H4 (cell line): ENCODE data around the gene ASL. TPM values are rescaled to one million over a fixed set of nuclear protein-coding genes. Genes with fewer than 3 reads are reported as not detected.
"Not testable (repeated sequence)": the region's sequence is repeated elsewhere in the genome, so short reads cannot be mapped to it uniquely, and the experiment has no call there.

ENCODE experiments used
- DNase-seq: peaks from one replicate; pipeline ENCODE4 v3.0.0-alpha.2; 2015; ENCODE audit warnings: low spot score
- total RNA-seq: library from RNA; depleted of rRNA; stranded (reverse); fragments of >200 nt; shearing (Covaris generic); gene quantifications from 2 replicates; pipeline ENCODE4 v1.2.3, GENCODE V29; 2014; rRNA removed

ASL gene
- total RNA-seq, 1 experiment from 2014 or later: 48.8 TPM

DNA sequence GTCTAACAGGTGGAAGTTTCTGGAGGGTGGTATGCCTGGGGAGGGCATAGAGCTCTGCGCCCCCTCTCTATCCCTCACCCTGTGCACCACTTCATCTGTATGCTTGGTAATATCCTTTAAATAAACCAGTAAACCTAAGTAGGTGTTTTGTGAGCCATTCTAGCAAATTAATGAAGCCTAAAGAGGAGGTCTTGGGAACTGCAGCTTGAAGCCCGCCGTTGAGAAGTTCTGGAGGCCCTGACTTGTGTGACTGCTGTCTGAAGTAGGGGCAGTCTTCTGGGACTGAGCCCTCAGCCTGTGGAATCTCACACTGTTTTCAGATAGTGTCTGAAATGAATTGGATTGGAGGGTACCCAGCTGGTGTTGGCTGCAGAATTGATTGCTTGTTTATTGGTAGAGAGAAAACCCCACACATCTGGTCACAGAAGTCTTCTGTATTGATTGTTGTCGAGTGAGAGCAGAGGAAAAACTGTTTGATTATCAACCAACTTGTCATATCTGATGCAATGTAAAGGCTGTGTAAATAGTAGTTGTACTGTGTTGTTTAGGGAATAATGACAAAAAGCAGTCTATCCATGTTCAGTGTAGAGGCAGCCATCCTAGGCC lies 43.7 kb downstream of the ASL start:
- no peak for DNase-seq

DNA sequence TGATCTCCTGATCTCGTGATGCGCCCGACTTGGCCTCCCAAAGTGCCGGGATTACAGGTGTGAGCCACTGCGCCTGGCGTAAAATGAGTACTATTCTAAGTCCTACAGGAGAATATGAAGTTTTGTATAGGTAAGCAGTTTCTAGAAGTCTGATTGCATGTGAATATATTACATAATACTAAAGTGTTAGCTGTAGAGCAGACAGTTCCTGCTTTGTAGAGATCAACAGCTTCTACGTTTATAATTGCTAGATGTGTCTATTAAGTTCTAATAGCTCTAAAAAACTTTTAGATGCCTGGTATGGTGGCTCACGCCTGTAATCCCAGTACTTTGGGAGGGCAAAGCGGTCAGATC lies 47.5 kb downstream of the ASL start:
- no peak for DNase-seq

DNA sequence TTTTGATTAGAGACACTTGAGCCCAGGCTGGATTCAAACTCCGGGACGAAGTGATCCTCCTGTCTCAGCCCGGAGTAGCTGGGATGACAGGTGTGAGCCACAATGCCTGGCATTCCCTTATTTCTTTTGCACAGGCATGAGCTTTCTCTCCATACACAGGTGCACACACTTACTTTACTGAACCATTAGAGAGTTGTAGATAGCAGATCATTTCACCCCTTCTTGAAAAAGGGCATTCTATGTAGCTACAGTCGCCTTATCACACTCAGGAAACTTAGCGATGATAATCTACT lies 48.9 kb downstream of the ASL start:
- not testable (repeated sequence) for DNase-seq

DNA sequence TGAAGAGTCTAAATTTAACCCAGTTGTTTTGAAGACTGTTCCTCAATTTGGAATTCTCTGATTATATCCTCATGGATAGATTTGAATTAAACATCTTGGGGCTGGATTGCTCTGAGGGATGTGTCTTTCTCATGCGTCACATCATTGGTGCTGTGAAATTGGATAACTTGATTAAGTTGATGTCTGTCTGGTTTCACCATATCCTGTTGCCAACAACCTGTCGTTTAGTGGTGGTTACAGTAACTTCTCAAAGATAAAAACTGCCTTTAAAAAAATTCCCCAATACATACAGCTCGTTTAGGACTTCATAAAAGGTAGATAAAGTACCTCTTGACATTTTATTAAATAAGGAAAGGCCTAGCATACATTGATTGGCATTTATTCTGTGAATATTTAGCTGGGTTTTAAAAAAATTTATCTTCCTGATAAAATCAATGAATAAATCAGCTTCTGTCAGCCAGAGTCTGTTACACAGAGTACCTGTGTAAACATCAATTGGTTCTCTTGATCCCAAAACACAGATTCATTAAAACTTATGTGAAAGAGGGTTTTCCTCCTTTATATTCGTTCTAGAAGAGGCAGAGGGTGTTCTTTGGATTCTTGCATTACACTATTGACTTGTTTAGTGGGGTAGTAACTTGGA lies 49.6 kb downstream of the ASL start:
- DNase-seq: no peak

DNA sequence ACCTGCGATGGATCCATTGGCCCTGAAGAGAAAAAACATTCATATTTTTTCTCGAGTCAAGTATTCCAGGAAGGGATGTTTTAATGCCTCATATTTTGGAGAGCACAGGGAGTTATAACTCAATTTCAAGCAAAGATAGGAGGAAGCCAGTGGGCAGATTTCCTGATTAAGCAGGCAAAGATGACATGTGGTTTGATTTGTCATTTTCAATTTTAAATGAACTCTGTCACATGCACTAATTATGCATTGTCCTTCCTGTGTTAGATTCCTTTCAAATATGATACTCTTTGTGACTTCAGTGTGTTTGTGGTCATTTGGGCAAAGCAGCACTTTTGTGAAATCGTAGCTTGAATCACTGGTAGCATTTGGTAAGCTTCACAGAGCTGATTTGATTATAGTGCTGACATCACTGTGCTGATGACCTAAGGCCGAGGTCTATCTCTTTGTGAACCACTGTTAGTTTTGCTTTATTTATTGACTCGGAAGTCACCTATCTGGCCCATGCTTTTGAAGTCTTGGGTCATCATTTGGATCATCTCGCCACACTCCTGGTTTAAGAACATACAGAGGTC lies 50.2 kb downstream of the ASL start:
- not testable (repeated sequence) for DNase-seq

DNA sequence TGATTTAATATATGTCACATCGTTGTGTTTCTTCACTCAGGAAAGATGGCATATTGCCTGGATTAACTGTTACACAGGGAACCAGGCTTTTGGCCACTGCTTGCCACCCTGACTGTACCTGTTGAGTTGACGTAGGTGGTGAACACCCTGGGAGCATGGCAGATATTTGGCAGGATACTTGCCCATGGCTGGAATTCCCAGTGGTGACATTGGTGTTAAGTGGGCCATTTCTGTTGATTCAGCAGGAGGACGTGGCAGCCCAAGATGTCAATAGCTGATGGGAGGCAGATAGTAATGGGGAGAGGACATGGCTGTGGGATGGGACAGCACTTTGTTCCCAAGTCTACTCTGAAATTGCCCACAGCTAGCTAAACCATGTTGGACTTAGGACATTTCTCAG lies 51.6 kb downstream of the ASL start:
- DNase-seq: not testable (repeated sequence)

DNA sequence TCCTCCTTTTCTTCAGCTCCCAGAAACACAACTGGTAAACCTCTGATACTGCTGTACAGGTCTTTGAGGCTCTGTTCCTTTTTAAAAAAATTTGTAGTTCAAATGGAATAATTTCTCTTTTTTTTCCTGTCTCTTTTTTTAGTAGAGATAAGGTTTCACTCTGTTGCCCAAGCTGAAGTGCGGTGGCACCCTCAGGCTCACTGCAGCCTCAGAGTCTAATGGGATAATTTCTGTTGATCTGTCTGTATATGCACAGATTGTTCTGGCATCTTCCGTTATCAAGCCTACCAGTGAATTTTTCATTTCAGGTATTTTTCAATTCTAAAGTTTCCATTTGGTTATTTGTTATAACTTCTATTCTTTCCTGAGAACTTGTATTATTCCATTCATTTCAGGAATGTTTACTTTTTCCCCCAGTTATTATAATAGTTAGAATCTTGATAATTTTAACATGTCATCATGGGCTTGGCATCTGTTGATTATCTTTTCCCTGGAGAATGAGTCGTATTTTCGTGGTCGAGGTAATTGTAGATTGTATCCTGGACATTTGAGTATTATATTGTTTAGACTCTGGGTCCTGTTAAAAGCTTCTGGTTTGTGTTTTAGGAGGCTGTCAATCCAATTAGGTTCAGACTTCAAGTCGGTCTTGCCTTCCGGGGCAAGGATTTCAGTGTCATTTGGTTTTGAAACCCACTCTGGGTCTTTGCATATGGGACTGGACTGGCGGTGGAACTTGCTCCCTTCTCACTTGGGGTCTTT lies 63.6 kb downstream of the ASL start:
- peak; percentile 43 for DNase-seq

DNA sequence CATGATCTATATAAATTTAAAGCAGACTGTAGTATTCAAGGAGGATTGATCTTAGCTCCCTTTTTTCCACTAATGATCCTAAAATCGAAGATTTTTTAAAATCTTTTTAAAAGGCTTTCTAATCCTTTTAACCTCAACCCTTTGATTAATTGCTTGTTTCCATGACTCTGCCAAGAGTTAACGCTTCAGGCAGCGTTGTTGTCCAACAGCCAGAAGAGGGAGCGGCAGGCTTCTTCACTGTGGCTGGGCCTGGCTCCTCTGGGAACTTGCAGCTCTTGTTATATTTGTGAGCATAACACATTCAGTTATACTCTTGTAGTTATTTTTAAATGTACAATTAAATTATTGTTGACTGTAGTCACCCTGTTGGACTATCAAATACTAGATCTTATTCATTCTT lies 65.3 kb downstream of the ASL start:
- DNase-seq: peak; percentile 80

DNA sequence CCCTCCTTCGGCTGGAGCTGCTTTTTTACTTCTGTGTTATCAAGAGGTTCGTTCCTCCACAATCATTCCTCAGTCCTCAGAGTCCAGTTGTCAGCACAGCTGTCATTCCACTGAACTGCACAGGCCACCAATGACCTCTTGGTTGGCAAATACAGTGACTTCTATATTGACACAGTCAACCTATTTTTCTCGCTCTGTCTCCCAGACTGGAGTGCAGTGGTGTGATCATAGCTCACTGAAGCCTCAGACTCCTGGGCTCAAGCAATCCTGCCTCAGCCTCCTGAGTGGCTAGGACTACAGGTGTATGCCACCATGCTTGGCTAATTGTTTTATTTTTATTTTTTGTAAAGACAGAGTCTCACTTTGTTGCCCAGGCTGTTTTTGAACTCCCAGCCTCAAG lies 66.7 kb downstream of the ASL start:
- no peak for DNase-seq

DNA sequence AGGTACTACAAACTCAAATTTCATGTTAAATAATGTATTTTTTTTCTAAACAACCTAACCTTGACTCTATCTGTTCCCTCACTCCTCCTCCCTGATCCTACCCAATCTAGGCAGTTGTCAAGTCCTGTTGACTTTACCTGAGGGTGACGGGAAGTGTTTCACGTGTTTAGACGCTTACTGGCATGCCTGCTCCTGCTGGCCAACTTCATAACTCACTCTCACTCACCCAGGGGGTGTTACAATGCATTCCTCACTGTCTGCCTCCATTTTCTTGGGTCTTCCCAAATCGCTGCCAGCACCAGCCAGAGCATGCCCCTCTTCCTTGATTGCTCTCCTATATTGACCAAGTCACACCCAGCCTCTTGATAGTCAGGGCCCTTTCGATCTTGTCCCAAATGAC lies 67.4 kb downstream of the ASL start:
- no peak for DNase-seq

Other genes with a start within 250 kb of the ASL start
- 13.1 and 16.9 TPM in 2 replicates for gene VKORC1L1, start 202.7 kb upstream of the ASL start, total RNA-seq
- gene GUSB, start 93.6 kb upstream of the ASL start, total RNA-seq: 41.6 and 47.6 TPM in 2 replicates
- gene CRCP, start 39.0 kb downstream of the ASL start, total RNA-seq: 55.2 and 74.7 TPM in 2 replicates
- gene TPST1, start 129.5 kb downstream of the ASL start, total RNA-seq: 86.2 and 93.2 TPM in 2 replicates